NCI-H69 (cell line): ENCODE measurements around the gene TENT5D.
A peak's percentile ranks its signal among the peaks of the same experiment; 100 is the strongest.
"Not testable (repeated sequence)": the region's sequence is repeated elsewhere in the genome, so short reads cannot be mapped to it uniquely, and the experiment has no call there.

Source experiments
- DNase-seq: peaks from one replicate; lab custom pipeline; 2025; lab: John Stamatoyannopoulos, UW

TENT5D gene

GRCh38 chrX:80420147-80420546 is at the start of gene TENT5D:
TSS of gene TENT5D (plus strand) at chrX:80420447. CDS start at chrX:80442540, 22,093 bp downstream.
- no peak for DNase-seq

GRCh38 chrX:80385651-80386050 is 34.6 kb upstream of the TENT5D start:
- not testable (repeated sequence) for DNase-seq

GRCh38 chrX:80388206-80388605 is 32.0 kb upstream of the TENT5D start:
- no peak for DNase-seq

GRCh38 chrX:80412042-80412441 is 8.2 kb upstream of the TENT5D start:
- DNase-seq, result no peak

- no peak for DNase-seq
These were observed 2.8 kb downstream of the TENT5D start for GRCh38 chrX:80423000-80423399.

- DNase-seq, result no peak
These were observed 3.5 kb downstream of the TENT5D start for GRCh38 chrX:80423744-80424143.

- peak; percentile 0 for DNase-seq
These were observed 10.7 kb downstream of the TENT5D start for GRCh38 chrX:80430826-80431504.

- no peak for DNase-seq
These were observed 11.2 kb downstream of the TENT5D start for GRCh38 chrX:80431505-80431832.

GRCh38 chrX:80432441-80432840 is 12.2 kb downstream of the TENT5D start:
- DNase-seq, result no peak

GRCh38 chrX:80432863-80433262 is 12.6 kb downstream of the TENT5D start:
- no peak for DNase-seq

- DNase-seq, result not testable (repeated sequence)
These were observed 47.9 kb downstream of the TENT5D start for GRCh38 chrX:80468166-80468565.

- DNase-seq, result no peak
These were observed 51.3 kb downstream of the TENT5D start for GRCh38 chrX:80471582-80471981.

GRCh38 chrX:80485543-80485942 is 65.3 kb downstream of the TENT5D start:
- no peak for DNase-seq

GRCh38 chrX:80486299-80486698 is 66.1 kb downstream of the TENT5D start:
- no peak for DNase-seq

- DNase-seq, result no peak
These were observed 68.9 kb downstream of the TENT5D start for GRCh38 chrX:80489166-80489565.
